Hepatocyte (in vitro differentiated cells): ENCODE results near the gene SLC35E2B.
"Not testable (repeated sequence)": the region's sequence is repeated elsewhere in the genome, so short reads cannot be mapped to it uniquely, and the experiment has no call there.

Experiments
- EZH2 ChIP-seq: fragments of 200-600 bp; sonication (generic); IDR thresholded peaks from 2 replicates; pipeline ENCODE4 v1.6.1; 2016; ENCODE audit warnings: antibody characterized with exemption, mild to moderate bottlenecking, borderline replicate concordance
- EZH2phosphoT487 ChIP-seq: fragments of 200-600 bp; sonication (generic); IDR thresholded peaks from one replicate; pipeline ENCODE4 v1.6.1; 2018; ENCODE audit warnings: antibody characterized with exemption, mild to moderate bottlenecking, low read depth, moderate library complexity; ENCODE audit not compliant: unreplicated experiment, severe bottlenecking
- TF ChIP-seq, protein P1 (sequence below): fragments of 200-600 bp; sonication (generic); IDR thresholded peaks from 2 replicates; pipeline ENCODE4 v1.5.1; 2016; ENCODE audit warnings: antibody characterized with exemption, mild to moderate bottlenecking; ENCODE audit not compliant: poor library complexity

DNA sequence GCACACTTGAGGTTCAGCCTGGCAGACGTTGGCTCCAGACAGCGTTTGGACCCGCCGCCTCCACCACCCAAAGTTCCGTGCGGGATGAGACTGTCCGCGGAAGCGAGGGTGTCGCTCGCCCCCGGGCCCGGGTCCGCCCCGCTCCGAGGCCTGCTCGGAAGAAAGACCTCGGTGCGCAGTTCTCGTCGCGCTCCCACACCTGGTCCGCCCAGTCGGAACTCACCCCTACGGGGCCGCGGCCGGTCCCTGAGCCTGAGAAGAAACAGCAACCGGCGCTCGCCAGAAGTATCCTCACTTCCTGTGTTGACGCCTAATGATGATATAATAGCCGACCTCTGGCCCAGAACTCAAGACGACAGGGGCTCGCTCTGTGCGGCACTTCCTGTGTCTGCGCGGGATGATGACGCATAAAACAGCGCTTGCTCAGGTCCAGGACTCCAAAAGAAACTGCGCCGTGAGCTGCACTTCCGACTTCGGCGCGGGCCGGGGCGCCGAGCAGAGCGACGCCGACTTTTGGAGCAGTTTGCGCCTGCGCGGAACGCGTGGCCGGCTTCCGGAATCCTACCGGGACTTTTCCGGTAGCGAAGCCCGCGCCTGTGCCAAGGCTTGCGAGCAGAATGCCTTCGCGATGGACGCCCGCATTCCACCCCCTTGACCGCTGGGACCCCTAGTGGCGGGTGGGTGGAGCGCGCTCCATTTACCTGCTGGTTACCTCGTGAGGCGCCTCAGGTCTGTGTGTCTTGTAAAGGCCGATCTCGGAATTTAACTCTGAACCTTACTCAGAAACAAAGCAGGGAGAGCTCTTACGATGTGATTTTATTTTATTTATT is 31.7 kb upstream of the SLC35E2B start, which contains the start of gene CDK11A:
- not testable (repeated sequence) for TF ChIP-seq EZH2, EZH2phosphoT487
- TF ChIP-seq, protein P1, sequence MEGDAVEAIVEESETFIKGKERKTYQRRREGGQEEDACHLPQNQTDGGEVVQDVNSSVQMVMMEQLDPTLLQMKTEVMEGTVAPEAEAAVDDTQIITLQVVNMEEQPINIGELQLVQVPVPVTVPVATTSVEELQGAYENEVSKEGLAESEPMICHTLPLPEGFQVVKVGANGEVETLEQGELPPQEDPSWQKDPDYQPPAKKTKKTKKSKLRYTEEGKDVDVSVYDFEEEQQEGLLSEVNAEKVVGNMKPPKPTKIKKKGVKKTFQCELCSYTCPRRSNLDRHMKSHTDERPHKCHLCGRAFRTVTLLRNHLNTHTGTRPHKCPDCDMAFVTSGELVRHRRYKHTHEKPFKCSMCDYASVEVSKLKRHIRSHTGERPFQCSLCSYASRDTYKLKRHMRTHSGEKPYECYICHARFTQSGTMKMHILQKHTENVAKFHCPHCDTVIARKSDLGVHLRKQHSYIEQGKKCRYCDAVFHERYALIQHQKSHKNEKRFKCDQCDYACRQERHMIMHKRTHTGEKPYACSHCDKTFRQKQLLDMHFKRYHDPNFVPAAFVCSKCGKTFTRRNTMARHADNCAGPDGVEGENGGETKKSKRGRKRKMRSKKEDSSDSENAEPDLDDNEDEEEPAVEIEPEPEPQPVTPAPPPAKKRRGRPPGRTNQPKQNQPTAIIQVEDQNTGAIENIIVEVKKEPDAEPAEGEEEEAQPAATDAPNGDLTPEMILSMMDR: peak; percentile 29
